Panc1 (cell line): ENCODE results near the gene PPCDC. TPM values are rescaled to one million over a fixed set of nuclear protein-coding genes. Genes with fewer than 3 reads are reported as not detected.

Experiments
- ATAC-seq: fragments of 200-7000 bp; cut with Tn5 transposase; 2 replicates; pipeline ENCODE4 v1.9.1; 2020; ENCODE audit warnings: mild to moderate bottlenecking, moderate library complexity
- BruUV-seq: library from RNA; stranded (reverse); fragments of 400-500 nt; replicated peaks from 2 replicates; lab custom pipeline; 2021; lab: Mats Ljungman, UMichigan
- CTCF ChIA-PET: fragments of 300-600 bp; sonication (Branson Sonifier 250); formaldehyde crosslinking; loops from one replicate; lab custom pipeline; 2022; ENCODE audit warnings: antibody characterized with exemption; lab: Charles Lee
- POLR2A ChIA-PET: fragments of 300-600 bp; sonication (Branson Sonifier 250); formaldehyde crosslinking; loops from one replicate; lab custom pipeline; 2022; ENCODE audit warnings: antibody characterized with exemption; lab: Charles Lee
- DNase-seq: peaks from one replicate; pipeline ENCODE4 v3.0.0-alpha.2; 2010; ENCODE audit warnings: low read depth, low spot score
- H3K27ac ChIP-seq: 2 replicates; pipeline ENCODE4 v1.5.1; 2011; ENCODE audit warnings: mild to moderate bottlenecking, low read length, inconsistent platforms
- H3K27me3 ChIP-seq: fragments of 200-500 bp; sonication (Bioruptor generic); 2 replicates; pipeline ENCODE4 v1.6.0; 2014; ENCODE audit warnings: low read length, inconsistent platforms; ENCODE audit not compliant: control insufficient read depth, insufficient read depth
- H3K36me3 ChIP-seq: fragments of 200-500 bp; sonication (Bioruptor generic); 2 replicates; pipeline ENCODE4 v1.5.1; 2014; ENCODE audit warnings: inconsistent platforms, mild to moderate bottlenecking, low read length, moderate library complexity; ENCODE audit not compliant: control insufficient read depth, insufficient read depth
- H3K4me1 ChIP-seq: 2 replicates; pipeline ENCODE4 v1.5.1; 2011; ENCODE audit warnings: inconsistent platforms, mild to moderate bottlenecking, low read length, moderate library complexity; ENCODE audit not compliant: control insufficient read depth, insufficient read depth
- H3K4me3 ChIP-seq, 2 experiments: 2 replicates each; pipeline ENCODE4 v1.5.1; 2011 to 2012; ENCODE audit warnings: low read depth in 2 of 2, low read length in 2 of 2, mild to moderate bottlenecking in 2 of 2, inconsistent platforms in 1 of 2, moderate library complexity in 1 of 2
- H3K9me3 ChIP-seq: fragments of 200-500 bp; sonication (Bioruptor generic); 2 replicates; pipeline ENCODE4 v1.5.1; 2014; ENCODE audit warnings: low read depth, mild to moderate bottlenecking, inconsistent platforms, low read length, moderate library complexity; ENCODE audit not compliant: control insufficient read depth, insufficient read depth
- CTCF ChIP-seq: fragments of 450-650 bp; IDR thresholded peaks from 2 replicates; pipeline ENCODE4 v1.5.1; 2017; ENCODE audit warnings: mild to moderate bottlenecking
- POLR2AphosphoS5 ChIP-seq: IDR thresholded peaks from 2 replicates; pipeline ENCODE4 v1.6.1; 2012; ENCODE audit warnings: mild to moderate bottlenecking, low read depth, low read length, moderate library complexity
- REST ChIP-seq, 2 experiments: IDR thresholded peaks; 2 replicates each; pipeline ENCODE4 v1.6.1; 2011 to 2012; ENCODE audit warnings: low read depth in 2 of 2, control low read depth in 1 of 2, low read length in 1 of 2, mild to moderate bottlenecking in 1 of 2, moderate library complexity in 1 of 2; ENCODE audit not compliant: insufficient read depth in 1 of 2
- SIN3A ChIP-seq: IDR thresholded peaks from 2 replicates; pipeline ENCODE4 v1.6.1; 2012; ENCODE audit warnings: low read depth, mild to moderate bottlenecking, low read length, moderate library complexity, borderline replicate concordance; ENCODE audit not compliant: insufficient read depth
- TCF7L2 ChIP-seq: IDR thresholded peaks from 2 replicates; pipeline ENCODE4 v1.6.1; 2011; ENCODE audit warnings: mild to moderate bottlenecking, low read depth, low read length, inconsistent platforms
- in situ Hi-C: cut with HindIII; loops from 2 replicates; pipeline ENCODE4 v1.10.0; 2016; ENCODE audit warnings: low sequenced_read_pairs, low pct_unique_long_range_greater_than_20kb
- intact Hi-C: fragments of 100-400 bp; cut with micrococcal nuclease; formaldehyde crosslinking; loops from one replicate; pipeline ENCODE4 v1.10.0; 2022; ENCODE audit not compliant: unreplicated experiment
- total RNA-seq: library from RNA; stranded (reverse); gene quantifications from one replicate; pipeline ENCODE4 v1.2.1, GENCODE V29; 2021; ENCODE audit not compliant: unreplicated experiment

PPCDC gene
- total RNA-seq, 1 experiment from 2014 or later, result 26.1 TPM

GRCh38 chr15:75049392-75049791 lies 26.0 kb downstream of the PPCDC start:
- H3K27me3 ChIP-seq, result no peaks in the 10 kb centered on the region
- H3K4me1 ChIP-seq, result peaks cover 7% of the 10 kb centered on the region; the same call in 1 of the 2 replicates
- POLR2A ChIA-PET, result no interaction called here
- H3K4me3 ChIP-seq, result no peak overlapping the region
- H3K9me3 ChIP-seq, result no peaks in the 10 kb centered on the region
- no peak overlapping the region for H3K27ac ChIP-seq
- BruUV-seq, result no TSS peak
- in situ Hi-C loops, result no loop called here
- ATAC-seq (no peak), DNase-seq (no peak)
- CTCF ChIA-PET, result no interaction called here
- H3K36me3 ChIP-seq, result peaks cover 2% of the 10 kb centered on the region; the same call in 1 of the 2 replicates
- intact Hi-C loops, result no loop called here
- TF ChIP-seq CTCF (no peak), POLR2AphosphoS5 (no peak), REST (IDR thresholded peaks at IDR 0.05; ENCODE audit: insufficient read depth in 1 of 2, low read depth in 2 of 2, low read length in 1 of 2) (no peak), SIN3A (no peak), TCF7L2 (no peak)

GRCh38 chr15:75050283-75050682 lies 26.9 kb downstream of the PPCDC start:
- intact Hi-C loops (no loop called here), in situ Hi-C loops (no loop called here)
- H3K36me3 ChIP-seq, result peaks cover 2% of the 10 kb centered on the region; the same call in 1 of the 2 replicates
- no peaks in the 10 kb centered on the region for H3K27me3 ChIP-seq
- ChIA-PET CTCF (no interaction called here), POLR2A (interaction anchor here (0.5 kb wide), 1 partner anchor 10 kb away, joined by 4 read pairs; no protein-coding TSS in a partner anchor)
- TF ChIP-seq SIN3A, result no peak
- no peak for TF ChIP-seq CTCF
- no peak for ATAC-seq
- no peak overlapping the region for H3K4me3 ChIP-seq
- H3K27ac ChIP-seq, result no peak overlapping the region
- DNase-seq, result no peak
- no TSS peak for BruUV-seq
- no peaks in the 10 kb centered on the region for H3K9me3 ChIP-seq
- H3K4me1 ChIP-seq, result peaks cover 7% of the 10 kb centered on the region; the same call in 1 of the 2 replicates
